SJSA1 (cell line): ENCODE measurements around the gene PKP2. TPM values are rescaled to one million over a fixed set of nuclear protein-coding genes. Genes with fewer than 3 reads are reported as not detected.
A peak's percentile ranks its signal among the peaks of the same experiment; 100 is the strongest.
"Not testable (repeated sequence)": the region's sequence is repeated elsewhere in the genome, so short reads cannot be mapped to it uniquely, and the experiment has no call there.

Experiments used
- DNase-seq, 2 experiments: peaks; one replicate each; pipeline ENCODE4 v3.0.0-alpha.2; 2015 to 2020; ENCODE audit warnings: low spot score in 2 of 2, low read depth in 1 of 2
- H3K27ac ChIP-seq: fragments of 250-450 bp; sonication (Bioruptor Pico); 2 replicates; pipeline ENCODE4 v1.5.1; 2020; ENCODE audit warnings: mild to moderate bottlenecking, moderate library complexity
- H3K27me3 ChIP-seq: fragments of 250-450 bp; sonication (Bioruptor Pico); replicated peaks from 2 replicates; pipeline ENCODE4 v1.5.1; 2020; ENCODE audit warnings: mild to moderate bottlenecking, moderate library complexity
- H3K36me3 ChIP-seq: fragments of 250-450 bp; sonication (Bioruptor Pico); 2 replicates; pipeline ENCODE4 v1.5.1; 2020; ENCODE audit warnings: mild to moderate bottlenecking
- H3K4me1 ChIP-seq: fragments of 250-450 bp; sonication (Bioruptor Pico); replicated peaks from 2 replicates; pipeline ENCODE4 v1.6.1; 2021; ENCODE audit warnings: mild to moderate bottlenecking
- H3K4me3 ChIP-seq: fragments of 250-450 bp; sonication (Bioruptor Pico); 2 replicates; pipeline ENCODE4 v1.5.1; 2020; ENCODE audit warnings: mild to moderate bottlenecking
- H3K9me3 ChIP-seq: fragments of 250-450 bp; sonication (Bioruptor Pico); replicated peaks from 2 replicates; pipeline ENCODE4 v1.5.1; 2020; ENCODE audit warnings: mild to moderate bottlenecking
- total RNA-seq: library from RNA; depleted of rRNA; stranded (reverse); fragments of >200 nt; shearing (Covaris generic); gene quantifications from 2 replicates; pipeline ENCODE4 v1.2.3, GENCODE V29; 2014

The PKP2 gene
- total RNA-seq, 1 experiment from 2014 or later: 28.6 TPM

- Histone ChIP-seq H3K4me1 (peaks cover 53% of the 10 kb centered on the region), H3K36me3 (0 out of 2 replicates have a peak, but pooled peaks cover 8% of the 10 kb centered on the region), H3K27ac (peak overlapping the region; percentile 89), H3K9me3 (no peaks in the 10 kb centered on the region), H3K27me3 (no peaks in the 10 kb centered on the region), H3K4me3 (no peak overlapping the region)
- DNase-seq: no peak
Measured at GRCh38 chr12:32891526-32891925, 5.1 kb downstream of the PKP2 start.

GRCh38 chr12:32889011-32889760 is 7.4 kb downstream of the PKP2 start:
- Histone ChIP-seq H3K27ac (no peak overlapping the region), H3K4me3 (no peak overlapping the region), H3K9me3 (no peaks in the 10 kb centered on the region), H3K27me3 (no peaks in the 10 kb centered on the region), H3K36me3 (0 out of 2 replicates have a peak, but pooled peaks cover 8% of the 10 kb centered on the region), H3K4me1 (peaks cover 40% of the 10 kb centered on the region)
- DNase-seq: no peak

GRCh38 chr12:32887058-32887457 is 9.5 kb downstream of the PKP2 start:
- DNase-seq: no peak
- Histone ChIP-seq H3K27ac (no peak overlapping the region), H3K4me3 (no peak overlapping the region)

GRCh38 chr12:32885831-32886230 is 10.7 kb downstream of the PKP2 start:
- DNase-seq: no peak
- H3K4me1 ChIP-seq: peaks cover 8% of the 10 kb centered on the region
- H3K27ac ChIP-seq: no peak overlapping the region
- H3K4me3 ChIP-seq: no peak overlapping the region
- 0 out of 2 replicates have a peak, but pooled peaks cover 5% of the 10 kb centered on the region for H3K36me3 ChIP-seq
- no peaks in the 10 kb centered on the region for H3K27me3 ChIP-seq
- no peaks in the 10 kb centered on the region for H3K9me3 ChIP-seq

More at GRCh38 chr12:32887058-32887457, 9.5 kb downstream of the PKP2 start:
- Histone ChIP-seq H3K4me1 (peaks cover 20% of the 10 kb centered on the region), H3K27me3 (no peaks in the 10 kb centered on the region), H3K36me3 (0 out of 2 replicates have a peak, but pooled peaks cover 8% of the 10 kb centered on the region), H3K9me3 (no peaks in the 10 kb centered on the region)

GRCh38 chr12:32884962-32885361 is 11.6 kb downstream of the PKP2 start:
- no peaks in the 10 kb centered on the region for H3K9me3 ChIP-seq
- H3K27me3 ChIP-seq: no peaks in the 10 kb centered on the region
- no peak overlapping the region for H3K27ac ChIP-seq
- no peak for DNase-seq
- peaks cover 8% of the 10 kb centered on the region for H3K4me1 ChIP-seq
- H3K4me3 ChIP-seq: no peak overlapping the region
- 0 out of 2 replicates have a peak, but pooled peaks cover 5% of the 10 kb centered on the region for H3K36me3 ChIP-seq

GRCh38 chr12:32881702-32882101 is 14.9 kb downstream of the PKP2 start:
- DNase-seq: no peak
- Histone ChIP-seq H3K9me3 (no peaks in the 10 kb centered on the region), H3K27me3 (no peaks in the 10 kb centered on the region), H3K27ac (no peak overlapping the region), H3K4me1 (no peaks in the 10 kb centered on the region), H3K36me3 (peaks cover 16% of the 10 kb centered on the region), H3K4me3 (no peak overlapping the region)

- Histone ChIP-seq H3K4me3 (no peak overlapping the region), H3K36me3 (peaks cover 19% of the 10 kb centered on the region), H3K9me3 (no peaks in the 10 kb centered on the region), H3K4me1 (no peaks in the 10 kb centered on the region), H3K27ac (no peak overlapping the region), H3K27me3 (no peaks in the 10 kb centered on the region)
- DNase-seq: no peak
Measured at GRCh38 chr12:32881107-32881506, 15.5 kb downstream of the PKP2 start.

GRCh38 chr12:32879066-32879465 is 17.5 kb downstream of the PKP2 start:
- H3K9me3 ChIP-seq: not testable (repeated sequence)

GRCh38 chr12:32877601-32878459 is 18.7 kb downstream of the PKP2 start:
- H3K4me1 ChIP-seq: no peaks in the 10 kb centered on the region
- H3K27me3 ChIP-seq: no peaks in the 10 kb centered on the region
- no peaks in the 10 kb centered on the region for H3K9me3 ChIP-seq
- H3K36me3 ChIP-seq: peaks cover 29% of the 10 kb centered on the region
- H3K27ac ChIP-seq: no peak overlapping the region
- no peak for DNase-seq
- H3K4me3 ChIP-seq: no peak overlapping the region

More at GRCh38 chr12:32879066-32879465, 17.5 kb downstream of the PKP2 start:
- peaks cover 26% of the 10 kb centered on the region for H3K36me3 ChIP-seq
- DNase-seq, H3K4me3 ChIP-seq, H3K27ac ChIP-seq, H3K4me1 ChIP-seq, H3K27me3 ChIP-seq: not testable (repeated sequence)

GRCh38 chr12:32876004-32876403 is 20.6 kb downstream of the PKP2 start:
- Histone ChIP-seq H3K27me3 (no peaks in the 10 kb centered on the region), H3K36me3 (peaks cover 39% of the 10 kb centered on the region), H3K9me3 (no peaks in the 10 kb centered on the region), H3K4me3 (no peak overlapping the region), H3K4me1 (no peaks in the 10 kb centered on the region), H3K27ac (no peak overlapping the region)
- no peak for DNase-seq

- Histone ChIP-seq H3K27ac (no peak overlapping the region), H3K4me3 (no peak overlapping the region), H3K4me1 (no peaks in the 10 kb centered on the region), H3K27me3 (no peaks in the 10 kb centered on the region), H3K9me3 (no peaks in the 10 kb centered on the region), H3K36me3 (peaks cover 41% of the 10 kb centered on the region)
- DNase-seq: no peak
Measured at GRCh38 chr12:32874975-32875374, 21.6 kb downstream of the PKP2 start.

GRCh38 chr12:32874078-32874477 is 22.5 kb downstream of the PKP2 start:
- Histone ChIP-seq H3K4me3 (no peak overlapping the region), H3K36me3 (peaks cover 42% of the 10 kb centered on the region), H3K27me3 (no peaks in the 10 kb centered on the region), H3K27ac (no peak overlapping the region), H3K9me3 (no peaks in the 10 kb centered on the region), H3K4me1 (no peaks in the 10 kb centered on the region)
- no peak for DNase-seq

- not testable (repeated sequence) for H3K27ac ChIP-seq, H3K27me3 ChIP-seq, H3K4me1 ChIP-seq, H3K9me3 ChIP-seq, DNase-seq, H3K4me3 ChIP-seq
- H3K36me3 ChIP-seq: peaks cover 40% of the 10 kb centered on the region
Measured at GRCh38 chr12:32872416-32872815, 24.2 kb downstream of the PKP2 start.

- H3K36me3 ChIP-seq: peaks cover 36% of the 10 kb centered on the region
- H3K4me1 ChIP-seq: no peaks in the 10 kb centered on the region
- H3K27ac ChIP-seq: no peak overlapping the region
- no peaks in the 10 kb centered on the region for H3K27me3 ChIP-seq
- no peak overlapping the region for H3K4me3 ChIP-seq
- no peak for DNase-seq
- H3K9me3 ChIP-seq: no peaks in the 10 kb centered on the region
Measured at GRCh38 chr12:32870716-32871115, 25.9 kb downstream of the PKP2 start.
